Sigmoid colon (tissue), 7 donors: Measurements from ENCODE around the gene KAZN. TPM values are rescaled to one million over a fixed set of nuclear protein-coding genes. Genes with fewer than 3 reads are reported as not detected.

Experiments used
- DNase-seq: peaks from one replicate; pipeline ENCODE4 v3.0.0-alpha.2; 2019
- H3K27ac ChIP-seq, 4 donors: fragments of 200-600 bp; sonication (generic); one replicate each; pipeline ENCODE4 v1.5.1; 2016 to 2019; ENCODE audit warnings: mild to moderate bottlenecking in 1 of 4
- H3K27me3 ChIP-seq, 3 donors: fragments of 200-600 bp; sonication (generic); one replicate each; pipeline ENCODE4 v1.5.1; 2019; ENCODE audit warnings: mild to moderate bottlenecking in 1 of 3
- H3K36me3 ChIP-seq, 4 donors: fragments of 200-600 bp; sonication (generic); one replicate each; pipeline ENCODE4 v1.5.1; 2016 to 2019
- H3K4me1 ChIP-seq, 4 donors: fragments of 200-600 bp; sonication (generic); one replicate each; pipeline ENCODE4 v1.5.1; 2017 to 2019
- H3K4me3 ChIP-seq, 4 donors: fragments of 200-600 bp; sonication (generic); one replicate each; pipeline ENCODE4 v1.5.1; 2017 to 2019; ENCODE audit warnings: mild to moderate bottlenecking in 2 of 4, moderate library complexity in 1 of 4
- H3K9me3 ChIP-seq, 4 donors: fragments of 200-600 bp in 3 of 4; sonication (generic) in 3 of 4; one replicate each; pipeline versions ENCODE4 v1.5.1 to v1.6.1; 2013 to 2019
- EP300 ChIP-seq, 4 donors: sonication (generic); formaldehyde crosslinking; IDR thresholded peaks; one replicate each; pipeline ENCODE4 v1.6.1; 2017; ENCODE audit warnings: antibody characterized with exemption in 4 of 4
- POLR2A ChIP-seq, 2 donors: fragments of 450-650 bp; IDR thresholded peaks; one replicate each; pipeline ENCODE4 v1.6.1; 2016; ENCODE audit warnings: antibody characterized with exemption in 2 of 2, mild to moderate bottlenecking in 2 of 2, moderate library complexity in 2 of 2
- POLR2AphosphoS5 ChIP-seq, 4 donors: sonication (generic); formaldehyde crosslinking; IDR thresholded peaks; one replicate each; pipeline ENCODE4 v1.6.1; 2017; ENCODE audit warnings: antibody characterized with exemption in 4 of 4
- WGBS, 2 donors: extraction: QIAGEN DNeasy Blood & Tissue Kit; methylation state at CpG; one replicate each; pipeline ENCODE4 v1.1.7; 2013; 5-methylcytosine and 5-hydroxymethylcytosine counted together
- intact Hi-C: fragments of 100-400 bp; cut with DNase I; formaldehyde crosslinking; loops from one replicate; pipeline ENCODE4 v1.15.1; 2023
- polyA plus RNA-seq, 3 donors: library from polyadenylated mRNA; stranded (reverse); fragments of 200-250 nt; gene quantifications; one replicate each; pipeline ENCODE4 v1.2.3, GENCODE V29; 2013
- total RNA-seq, 4 donors: library from RNA; depleted of rRNA; stranded (reverse); fragments of >200 nt; gene quantifications; one replicate each; pipeline ENCODE4 v1.1.0, GENCODE V29; 2016
- TF ChIP-seq, protein P1 (sequence below), 4 experiments: fragments of 450-650 bp in 3 of 4; fragments of 200-600 bp in 1 of 4; IDR thresholded peaks; one replicate each; pipeline ENCODE4 v1.5.1; 2016 to 2019; ENCODE audit warnings: antibody characterized with exemption in 4 of 4, mild to moderate bottlenecking in 3 of 4, moderate library complexity in 2 of 4
- donor health status: healthy with polysubstance abuse.
- donor health status: Bipolar disorder and iron deficiency.
- donor health status: healthy.

The KAZN gene
- total and polyA plus RNA-seq, 7 donors: 2.5 to 11.4 (median 5.6) TPM

GRCh38 chr1:15151377-15151806 lies 552.9 kb downstream of the KAZN start:
- no peaks in the 10 kb centered on the region for H3K9me3 ChIP-seq
- TF ChIP-seq, protein P1, sequence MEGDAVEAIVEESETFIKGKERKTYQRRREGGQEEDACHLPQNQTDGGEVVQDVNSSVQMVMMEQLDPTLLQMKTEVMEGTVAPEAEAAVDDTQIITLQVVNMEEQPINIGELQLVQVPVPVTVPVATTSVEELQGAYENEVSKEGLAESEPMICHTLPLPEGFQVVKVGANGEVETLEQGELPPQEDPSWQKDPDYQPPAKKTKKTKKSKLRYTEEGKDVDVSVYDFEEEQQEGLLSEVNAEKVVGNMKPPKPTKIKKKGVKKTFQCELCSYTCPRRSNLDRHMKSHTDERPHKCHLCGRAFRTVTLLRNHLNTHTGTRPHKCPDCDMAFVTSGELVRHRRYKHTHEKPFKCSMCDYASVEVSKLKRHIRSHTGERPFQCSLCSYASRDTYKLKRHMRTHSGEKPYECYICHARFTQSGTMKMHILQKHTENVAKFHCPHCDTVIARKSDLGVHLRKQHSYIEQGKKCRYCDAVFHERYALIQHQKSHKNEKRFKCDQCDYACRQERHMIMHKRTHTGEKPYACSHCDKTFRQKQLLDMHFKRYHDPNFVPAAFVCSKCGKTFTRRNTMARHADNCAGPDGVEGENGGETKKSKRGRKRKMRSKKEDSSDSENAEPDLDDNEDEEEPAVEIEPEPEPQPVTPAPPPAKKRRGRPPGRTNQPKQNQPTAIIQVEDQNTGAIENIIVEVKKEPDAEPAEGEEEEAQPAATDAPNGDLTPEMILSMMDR (IDR thresholded peaks at IDR 0.05): no peak
- TF ChIP-seq POLR2A (IDR thresholded peaks at IDR 0.05) (no peak), EP300 (IDR thresholded peaks at IDR 0.05) (no peak), POLR2AphosphoS5 (IDR thresholded peaks at IDR 0.05) (no peak)
- no peaks in the 10 kb centered on the region for H3K27me3 ChIP-seq
- peak overlapping the region; percentile 93 to 99 (median 96) for H3K27ac ChIP-seq
- WGBS, 2 donors: 24 to 64% methylated on average over 5 of the region's 5 CpGs
- no peaks in the 10 kb centered on the region for H3K36me3 ChIP-seq
- peaks cover 4 to 45% (median 39%) of the 10 kb centered on the region in 4 donors for H3K4me1 ChIP-seq
- DNase-seq: no peak
- no peak overlapping the region for H3K4me3 ChIP-seq
- intact Hi-C loops: loop anchor here (10.0 kb wide), 2 partner anchors 273 to 373 kb away; partner anchors contain the start of genes CASP9 and DNAJC16

GRCh38 chr1:15151871-15152270 lies 553.4 kb downstream of the KAZN start:
- H3K9me3 ChIP-seq: no peaks in the 10 kb centered on the region
- DNase-seq: no peak
- TF ChIP-seq POLR2A (IDR thresholded peaks at IDR 0.05): no peak
- TF ChIP-seq EP300 (IDR thresholded peaks at IDR 0.05): no peak
- no peak for TF ChIP-seq POLR2AphosphoS5 (IDR thresholded peaks at IDR 0.05)
- TF ChIP-seq, protein P1 (IDR thresholded peaks at IDR 0.05): no peak
- peaks cover 4 to 45% (median 40%) of the 10 kb centered on the region in 4 donors for H3K4me1 ChIP-seq
- no peaks in the 10 kb centered on the region for H3K36me3 ChIP-seq
- intact Hi-C loops: loop anchor here (1.0 to 10.0 kb wide), 4 partner anchors 94 to 373 kb away; partner anchors contain the start of genes CASP9 and DNAJC16
- peak overlapping the region in 3 of 4 donors; percentile 44 to 93 (median 77) for H3K4me3 ChIP-seq
- WGBS, 2 donors: 53 to 76% methylated on average over 3 of the region's 3 CpGs
- no peaks in the 10 kb centered on the region for H3K27me3 ChIP-seq
- peak overlapping the region; percentile 93 to 99 (median 96) for H3K27ac ChIP-seq

GRCh38 chr1:15152318-15153183 lies 554.1 kb downstream of the KAZN start:
- Histone ChIP-seq H3K4me1 (peaks cover 4 to 49% (median 45%) of the 10 kb centered on the region in 4 donors), H3K4me3 (peak overlapping the region; percentile 44 to 93 (median 84)), H3K27ac (peak overlapping the region; percentile 93 to 99 (median 96)), H3K36me3 (no peaks in the 10 kb centered on the region), H3K9me3 (no peaks in the 10 kb centered on the region), H3K27me3 (no peaks in the 10 kb centered on the region)
- intact Hi-C loops: loop anchor here (1.0 to 10.0 kb wide), 5 partner anchors 62 to 372 kb away; partner anchors contain the start of genes CASP9 and DNAJC16
- DNase-seq: peak; percentile 97
- TF ChIP-seq, protein P1 (IDR thresholded peaks at IDR 0.05): peak; percentile 45 to 78 (median 68)
- TF ChIP-seq POLR2AphosphoS5 (IDR thresholded peaks at IDR 0.05) (peak; percentile 64 to 80 (median 80)), EP300 (IDR thresholded peaks at IDR 0.05) (no peak), POLR2A (IDR thresholded peaks at IDR 0.05) (peak; percentile 35 to 37)
- WGBS, 2 donors: 0 to 1% methylated on average over 61 of the region's 61 CpGs

GRCh38 chr1:15153184-15153841 lies 554.8 kb downstream of the KAZN start, which contains the start of gene TMEM51:
Gene TMEM51 (plus strand): TSS chr1:15153747. CDS start chr1:15215088, 61,341 bp downstream.
- Histone ChIP-seq H3K4me3 (peak within 1 kb of the TSS; percentile 44 to 93 (median 84)), H3K36me3 (no peaks in the 10 kb centered on the region), H3K27me3 (no peaks in the 10 kb centered on the region), H3K4me1 (peaks cover 4 to 57% (median 52%) of the 10 kb centered on the region in 4 donors), H3K27ac (peak within 1 kb of the TSS; percentile 93 to 99 (median 96)), H3K9me3 (no peaks in the 10 kb centered on the region)
- peak; percentile 86 for DNase-seq
- WGBS, 2 donors: 1% methylated on average over 56 of the region's 56 CpGs
- TF ChIP-seq POLR2A (IDR thresholded peaks at IDR 0.05): peak; percentile 32 to 42
- no peak for TF ChIP-seq EP300 (IDR thresholded peaks at IDR 0.05)
- peak; percentile 73 to 80 (median 77) for TF ChIP-seq POLR2AphosphoS5 (IDR thresholded peaks at IDR 0.05)
- TF ChIP-seq, protein P1 (IDR thresholded peaks at IDR 0.05): no peak
- intact Hi-C loops: loop anchor here (1.0 to 10.0 kb wide), 3 partner anchors 61 to 371 kb away; partner anchors contain the start of genes CASP9 and DNAJC16
